Measurements from ENCODE around the gene TUBB4A.
"Not testable (repeated sequence)": the region's sequence is repeated elsewhere in the genome, so short reads cannot be mapped to it uniquely, and the experiment has no call there.

Gene TUBB4A

DNA sequence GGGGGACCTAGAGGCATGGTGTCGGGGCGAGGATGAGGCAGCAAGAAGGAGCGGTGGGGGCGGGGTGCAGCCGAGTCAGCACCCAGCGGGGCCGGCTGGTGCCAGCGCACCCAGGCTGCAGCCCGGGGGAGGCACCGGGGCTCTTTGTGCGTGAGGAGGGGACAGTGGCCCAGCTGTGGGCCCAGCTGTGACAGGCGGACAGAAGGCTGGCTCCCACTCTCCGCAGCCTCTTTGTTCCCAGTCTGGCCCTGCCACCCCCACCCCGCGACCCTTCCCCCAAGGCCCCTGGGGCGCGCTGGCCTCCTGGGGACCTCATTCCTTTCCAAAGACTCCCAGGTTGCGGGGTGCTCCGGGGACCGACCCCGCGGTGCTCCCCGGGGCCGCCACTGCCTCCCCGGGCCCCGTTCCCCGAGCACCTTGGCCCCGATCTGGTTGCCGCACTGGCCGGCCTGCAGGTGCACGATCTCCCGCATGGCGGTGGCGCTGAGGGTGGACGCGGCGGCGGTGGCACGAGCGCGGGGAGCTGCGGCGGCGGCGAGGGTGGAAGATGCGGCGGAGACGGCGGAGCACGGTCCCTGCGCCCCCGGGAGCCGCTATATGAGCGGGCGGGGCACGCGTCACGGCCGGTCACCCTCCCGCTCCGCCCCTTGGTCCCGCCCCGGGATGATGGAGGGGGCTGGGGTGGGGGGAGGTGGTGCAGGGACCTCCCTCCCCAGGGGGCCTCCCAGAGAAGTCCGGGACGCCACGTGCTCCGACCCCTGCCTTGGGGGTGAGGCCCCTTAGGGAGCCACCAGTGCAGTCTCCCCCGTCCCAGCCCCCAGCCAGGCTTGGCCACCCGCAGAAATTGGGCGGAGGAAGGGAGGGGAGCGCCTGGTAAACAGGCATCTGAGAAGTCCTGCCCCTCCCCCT is at the start of gene TUBB4A:
TSS of gene TUBB4A (minus strand) at position 570 of the 909 bp plus-strand sequence. CDS start at position 473, 97 bp downstream.
- no peak within 1 kb of the TSS for H3K4me3 ChIP-seq (ENCODE audit: control insufficient read depth, low read depth, low read length)
- no peak for DNase-seq (ENCODE audit: low read depth)
- no peak for TF ChIP-seq CTCF (IDR thresholded peaks at IDR 0.05; ENCODE audit: control insufficient read depth, insufficient read depth, low read depth, low read length, missing control alignments)

DNA sequence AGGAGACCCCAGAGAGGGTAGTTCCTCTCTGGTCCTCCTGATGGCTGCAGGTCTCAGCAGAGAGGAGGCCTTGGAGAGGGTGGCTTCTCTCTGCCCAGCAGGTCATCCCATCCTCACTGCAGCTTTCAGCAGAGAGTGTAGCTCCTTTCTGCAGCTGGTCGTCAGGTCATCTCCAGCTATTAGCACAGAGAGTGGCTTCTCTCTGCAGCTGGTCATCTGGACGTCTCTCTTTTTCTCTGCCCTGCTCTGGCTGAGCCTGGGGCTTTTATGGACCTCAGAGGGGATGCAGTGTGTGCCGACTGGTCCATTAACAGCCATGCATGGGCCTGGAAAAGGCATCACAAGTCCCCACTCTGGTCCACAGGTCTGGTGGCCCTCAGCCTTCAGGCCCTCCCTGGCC is 49.0 kb upstream of the TUBB4A start:
- no peak for TF ChIP-seq CTCF (IDR thresholded peaks at IDR 0.05; ENCODE audit: control insufficient read depth, insufficient read depth, low read depth, low read length, missing control alignments)
- no peak overlapping the region for H3K4me3 ChIP-seq (ENCODE audit: control insufficient read depth, low read depth, low read length)
- no peak for DNase-seq (ENCODE audit: low read depth)

DNA sequence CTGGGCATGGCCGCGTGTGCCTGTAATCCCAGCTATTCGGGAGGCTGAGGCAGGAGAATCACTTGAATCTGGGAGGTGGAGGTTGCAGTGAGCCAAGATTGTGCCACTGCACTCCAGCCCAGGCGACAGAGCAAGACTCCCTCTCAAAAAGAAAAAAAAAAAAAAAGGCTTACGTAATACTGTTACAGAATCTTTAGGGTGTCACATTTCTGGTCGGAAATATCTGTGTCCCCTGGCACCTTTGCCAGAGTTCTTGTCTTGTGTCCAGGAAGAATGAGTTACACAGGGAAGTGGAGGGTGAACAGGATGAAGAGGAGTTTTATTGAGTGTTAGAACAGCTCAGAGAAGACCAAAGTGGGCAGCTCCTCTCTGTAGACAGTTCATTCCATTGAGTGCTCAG is 48.6 kb upstream of the TUBB4A start:
- not testable (repeated sequence) for DNase-seq (ENCODE audit: low read depth); H3K4me3 ChIP-seq (ENCODE audit: control insufficient read depth, low read depth, low read length)

- no peak for TF ChIP-seq CTCF (IDR thresholded peaks at IDR 0.05; ENCODE audit: control insufficient read depth, insufficient read depth, low read depth, low read length, missing control alignments)
- no peak for DNase-seq (ENCODE audit: low read depth)
- H3K4me3 ChIP-seq (ENCODE audit: control insufficient read depth, low read depth, low read length), result no peak overlapping the region
Measured at GRCh38 chr19:6543866-6544347, 41.8 kb upstream of the TUBB4A start.

DNA sequence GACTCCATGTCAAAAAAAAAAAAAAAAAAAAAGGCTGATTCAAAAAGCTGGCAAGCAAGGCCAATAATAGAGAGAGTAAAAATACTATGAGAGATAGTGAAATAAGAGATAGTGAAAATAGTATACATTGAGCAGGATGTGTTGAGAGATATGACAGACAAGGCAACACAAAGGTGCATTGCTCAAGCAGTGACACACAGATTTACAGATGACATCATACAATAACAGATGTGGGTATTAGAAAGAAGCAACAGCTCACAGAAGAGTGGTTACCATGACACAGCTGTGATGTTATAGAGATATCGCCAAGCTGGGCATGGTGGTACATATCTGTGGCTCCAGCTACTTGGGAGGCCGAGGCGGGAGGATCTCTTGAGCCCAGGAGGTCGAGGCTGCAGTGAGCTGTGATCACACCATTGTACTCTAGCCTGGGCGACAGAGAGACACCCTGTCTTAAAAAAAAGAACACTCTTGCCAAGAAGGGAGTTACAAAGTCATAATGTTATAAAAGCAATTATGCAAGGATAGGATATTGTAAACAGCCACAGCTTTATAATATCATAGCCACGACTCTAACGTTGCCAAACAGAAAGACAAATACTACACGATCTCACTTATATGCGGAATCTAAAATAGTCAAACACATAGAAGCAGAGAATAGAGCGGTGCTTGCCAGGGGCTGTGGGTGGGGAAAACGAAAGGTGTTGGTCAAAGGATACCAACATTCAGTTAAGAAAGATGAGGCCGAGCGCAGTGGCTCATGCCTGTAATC is 39.0 kb upstream of the TUBB4A start:
- no peak overlapping the region for H3K4me3 ChIP-seq (ENCODE audit: control insufficient read depth, low read depth, low read length)
- DNase-seq (ENCODE audit: low read depth), result no peak
- no peak for TF ChIP-seq CTCF (IDR thresholded peaks at IDR 0.05; ENCODE audit: control insufficient read depth, insufficient read depth, low read depth, low read length, missing control alignments)

GRCh38 chr19:6539514-6539913 is 37.4 kb upstream of the TUBB4A start:
- H3K4me3 ChIP-seq (ENCODE audit: control insufficient read depth, low read depth, low read length), result no peak overlapping the region
- DNase-seq (ENCODE audit: low read depth), result no peak
- TF ChIP-seq CTCF (IDR thresholded peaks at IDR 0.05; ENCODE audit: control insufficient read depth, insufficient read depth, low read depth, low read length, missing control alignments), result no peak
